Measurements from ENCODE around the gene PRKG1. TPM values are rescaled to one million over a fixed set of nuclear protein-coding genes. Genes with fewer than 3 reads are reported as not detected.

Gene PRKG1
- polyA plus RNA-seq, 2 donors, result 0.84 to 0.87 TPM

GRCh38 chr10:51289519-51289918, 215.2 kb downstream of the PRKG1 start:
- Histone ChIP-seq H3K9me3 (ENCODE audit: control insufficient read depth in 2 of 2, insufficient read depth in 1 of 2, low read depth in 1 of 2, low read length in 1 of 2) (no peaks in the 10 kb centered on the region), H3K27ac (ENCODE audit: low read depth in 2 of 2, low read length in 1 of 2) (no peak overlapping the region), H3K36me3 (ENCODE audit: control insufficient read depth in 2 of 2, insufficient read depth in 2 of 2, low read length in 1 of 2) (no peaks in the 10 kb centered on the region), H3K4me1 (ENCODE audit: control insufficient read depth in 2 of 2, insufficient read depth in 2 of 2, low read length in 1 of 2) (no peaks in the 10 kb centered on the region), H3K27me3 (ENCODE audit: control insufficient read depth in 1 of 2, insufficient read depth in 2 of 2, low read length in 2 of 2) (no peaks in the 10 kb centered on the region), H3K4me3 (ENCODE audit: low read depth in 1 of 2, low read length in 2 of 2) (no peak overlapping the region)
- WGBS, 2 donors, result 70 to 79% methylated on average over 1 of the region's 1 CpG

GRCh38 chr10:51291961-51292360, 217.7 kb downstream of the PRKG1 start:
- 61 to 63% methylated on average over 2 of the region's 2 CpGs for WGBS, 2 donors

DNA sequence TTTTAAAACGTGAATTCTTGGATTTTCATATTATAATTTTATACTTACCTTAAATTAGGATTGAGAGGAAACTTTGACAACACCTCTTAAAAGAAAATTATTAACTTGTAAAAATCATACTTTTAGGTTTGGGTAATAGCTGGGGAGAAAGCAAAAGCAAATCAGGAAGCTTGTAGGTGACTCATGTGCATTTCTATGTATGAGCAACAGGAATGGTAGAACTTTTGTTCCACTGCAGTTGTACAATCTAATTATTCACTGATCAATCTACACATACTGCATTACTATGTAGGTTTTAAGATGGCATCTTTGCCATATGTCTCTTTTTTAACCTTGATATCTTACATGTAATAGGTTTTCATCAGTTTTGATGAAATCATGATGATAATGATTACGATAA, 223.2 kb downstream of the PRKG1 start:
- no peak overlapping the region for H3K4me3 ChIP-seq (ENCODE audit: low read depth in 1 of 2, low read length in 2 of 2)
- H3K27ac ChIP-seq (ENCODE audit: low read depth in 2 of 2, low read length in 1 of 2), result no peak overlapping the region
- no peaks in the 10 kb centered on the region for H3K9me3 ChIP-seq (ENCODE audit: control insufficient read depth in 2 of 2, insufficient read depth in 1 of 2, low read depth in 1 of 2, low read length in 1 of 2)
- H3K36me3 ChIP-seq (ENCODE audit: control insufficient read depth in 2 of 2, insufficient read depth in 2 of 2, low read length in 1 of 2), result no peaks in the 10 kb centered on the region
- WGBS, 2 donors, result 43 to 90% methylated on average over 2 of the region's 2 CpGs
- no peaks in the 10 kb centered on the region for H3K27me3 ChIP-seq (ENCODE audit: control insufficient read depth in 1 of 2, insufficient read depth in 2 of 2, low read length in 2 of 2)
- H3K4me1 ChIP-seq (ENCODE audit: control insufficient read depth in 2 of 2, insufficient read depth in 2 of 2, low read length in 1 of 2), result no peaks in the 10 kb centered on the region

More at GRCh38 chr10:51291961-51292360, 217.7 kb downstream of the PRKG1 start:
- Histone ChIP-seq H3K4me1 (ENCODE audit: control insufficient read depth in 2 of 2, insufficient read depth in 2 of 2, low read length in 1 of 2) (no peaks in the 10 kb centered on the region), H3K36me3 (ENCODE audit: control insufficient read depth in 2 of 2, insufficient read depth in 2 of 2, low read length in 1 of 2) (no peaks in the 10 kb centered on the region), H3K27ac (ENCODE audit: low read depth in 2 of 2, low read length in 1 of 2) (no peak overlapping the region), H3K9me3 (ENCODE audit: control insufficient read depth in 2 of 2, insufficient read depth in 1 of 2, low read depth in 1 of 2, low read length in 1 of 2) (no peaks in the 10 kb centered on the region), H3K27me3 (ENCODE audit: control insufficient read depth in 1 of 2, insufficient read depth in 2 of 2, low read length in 2 of 2) (no peaks in the 10 kb centered on the region), H3K4me3 (ENCODE audit: low read depth in 1 of 2, low read length in 2 of 2) (no peak overlapping the region)

DNA sequence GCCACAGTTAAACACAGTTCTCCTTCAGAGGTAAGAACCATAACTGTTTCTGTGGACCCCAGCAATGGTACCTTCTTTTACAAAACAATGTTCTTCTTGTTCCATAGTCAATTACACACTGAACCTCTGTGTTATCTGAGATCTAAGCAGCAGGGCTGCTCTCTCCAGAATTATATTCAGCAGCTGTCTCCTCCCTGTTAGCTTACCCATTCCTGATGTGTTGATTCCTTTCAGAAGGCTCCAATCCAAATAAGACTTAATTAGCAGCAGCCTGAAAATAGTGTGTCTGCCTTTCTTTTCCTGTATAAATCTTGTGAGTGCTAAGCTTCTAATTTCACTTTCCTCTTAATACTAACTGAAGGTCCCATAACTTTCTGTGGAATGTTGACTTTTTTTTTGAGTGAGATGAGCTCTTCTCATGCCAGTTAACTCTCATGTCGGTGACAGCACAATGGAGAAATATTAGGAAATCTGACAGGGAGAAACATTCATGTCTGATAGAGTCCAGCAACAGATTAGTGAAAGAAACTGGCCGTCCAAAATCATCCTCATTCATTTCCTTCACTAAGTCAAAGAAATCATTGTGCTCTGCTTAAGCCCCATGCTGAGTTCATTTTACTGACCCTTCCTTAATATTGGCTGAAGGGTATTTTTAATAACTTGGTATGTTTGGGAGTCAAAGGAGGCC, 226.5 kb downstream of the PRKG1 start:
- H3K36me3 ChIP-seq (ENCODE audit: control insufficient read depth in 2 of 2, insufficient read depth in 2 of 2, low read length in 1 of 2), result no peaks in the 10 kb centered on the region
- no peaks in the 10 kb centered on the region for H3K4me1 ChIP-seq (ENCODE audit: control insufficient read depth in 2 of 2, insufficient read depth in 2 of 2, low read length in 1 of 2)
- no peaks in the 10 kb centered on the region for H3K27me3 ChIP-seq (ENCODE audit: control insufficient read depth in 1 of 2, insufficient read depth in 2 of 2, low read length in 2 of 2)
- H3K27ac ChIP-seq (ENCODE audit: low read depth in 2 of 2, low read length in 1 of 2), result no peak overlapping the region
- no peak overlapping the region for H3K4me3 ChIP-seq (ENCODE audit: low read depth in 1 of 2, low read length in 2 of 2)
- WGBS, 2 donors, result 45 to 53% methylated on average over 2 of the region's 2 CpGs
- no peaks in the 10 kb centered on the region for H3K9me3 ChIP-seq (ENCODE audit: control insufficient read depth in 2 of 2, insufficient read depth in 1 of 2, low read depth in 1 of 2, low read length in 1 of 2)

DNA sequence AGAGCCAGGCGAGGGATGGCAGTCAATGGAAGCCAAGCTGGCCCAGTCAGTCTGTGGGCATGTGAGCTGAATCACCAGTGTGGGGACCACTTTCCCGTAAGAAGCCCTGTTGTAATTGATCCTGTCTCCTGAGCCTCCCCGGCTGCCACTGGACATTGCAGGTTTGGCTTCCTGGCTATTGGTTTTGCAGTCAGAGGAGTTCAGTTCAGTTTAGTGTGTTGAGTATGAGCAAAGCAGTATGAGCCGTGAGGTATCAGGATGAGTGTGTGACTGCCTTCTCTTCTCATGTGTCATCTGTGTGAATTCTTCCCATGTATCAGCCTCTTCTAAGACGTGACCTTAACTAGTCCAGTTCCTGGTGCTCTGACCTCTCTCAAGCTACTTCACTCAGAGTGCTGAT, 227.4 kb downstream of the PRKG1 start:
- H3K4me1 ChIP-seq (ENCODE audit: control insufficient read depth in 2 of 2, insufficient read depth in 2 of 2, low read length in 1 of 2), result no peaks in the 10 kb centered on the region
- 63 to 87% methylated on average over 5 of the region's 5 CpGs for WGBS, 2 donors
- H3K36me3 ChIP-seq (ENCODE audit: control insufficient read depth in 2 of 2, insufficient read depth in 2 of 2, low read length in 1 of 2), result no peaks in the 10 kb centered on the region
- H3K27ac ChIP-seq (ENCODE audit: low read depth in 2 of 2, low read length in 1 of 2), result peak overlapping the region; percentile 1 to 40
- no peaks in the 10 kb centered on the region for H3K9me3 ChIP-seq (ENCODE audit: control insufficient read depth in 2 of 2, insufficient read depth in 1 of 2, low read depth in 1 of 2, low read length in 1 of 2)
- no peak overlapping the region for H3K4me3 ChIP-seq (ENCODE audit: low read depth in 1 of 2, low read length in 2 of 2)
- no peaks in the 10 kb centered on the region for H3K27me3 ChIP-seq (ENCODE audit: control insufficient read depth in 1 of 2, insufficient read depth in 2 of 2, low read length in 2 of 2)

DNA sequence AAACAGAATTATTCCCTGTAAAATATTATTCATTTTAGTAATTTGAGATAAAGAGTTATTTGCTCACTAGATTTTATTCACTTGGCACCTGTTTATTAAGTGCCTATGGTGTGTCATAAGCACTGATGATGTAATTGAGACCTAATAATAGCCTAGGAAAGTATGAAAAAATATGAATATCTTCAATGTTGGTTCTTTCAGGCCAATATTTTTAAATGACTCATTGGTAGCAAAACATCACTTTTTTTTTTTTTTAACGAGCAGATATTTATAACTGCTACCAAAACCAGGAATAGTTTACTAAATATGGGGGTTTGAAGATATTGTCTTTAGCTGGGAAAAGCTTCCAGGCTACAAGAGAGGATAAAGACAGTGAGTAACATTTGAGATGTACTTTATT, 228.0 kb downstream of the PRKG1 start:
- no peaks in the 10 kb centered on the region for H3K4me1 ChIP-seq (ENCODE audit: control insufficient read depth in 2 of 2, insufficient read depth in 2 of 2, low read length in 1 of 2)
- H3K4me3 ChIP-seq (ENCODE audit: low read depth in 1 of 2, low read length in 2 of 2), result no peak overlapping the region
- H3K9me3 ChIP-seq (ENCODE audit: control insufficient read depth in 2 of 2, insufficient read depth in 1 of 2, low read depth in 1 of 2, low read length in 1 of 2), result no peaks in the 10 kb centered on the region
- 70 to 83% methylated on average over 1 of the region's 1 CpG for WGBS, 2 donors
- H3K27me3 ChIP-seq (ENCODE audit: control insufficient read depth in 1 of 2, insufficient read depth in 2 of 2, low read length in 2 of 2), result no peaks in the 10 kb centered on the region
- no peaks in the 10 kb centered on the region for H3K36me3 ChIP-seq (ENCODE audit: control insufficient read depth in 2 of 2, insufficient read depth in 2 of 2, low read length in 1 of 2)
- no peak overlapping the region for H3K27ac ChIP-seq (ENCODE audit: low read depth in 2 of 2, low read length in 1 of 2)

GRCh38 chr10:51308116-51308515, 233.8 kb downstream of the PRKG1 start:
- Histone ChIP-seq H3K36me3 (ENCODE audit: control insufficient read depth in 2 of 2, insufficient read depth in 2 of 2, low read length in 1 of 2) (no peaks in the 10 kb centered on the region), H3K9me3 (ENCODE audit: control insufficient read depth in 2 of 2, insufficient read depth in 1 of 2, low read depth in 1 of 2, low read length in 1 of 2) (no peaks in the 10 kb centered on the region), H3K4me3 (ENCODE audit: low read depth in 1 of 2, low read length in 2 of 2) (no peak overlapping the region), H3K4me1 (ENCODE audit: control insufficient read depth in 2 of 2, insufficient read depth in 2 of 2, low read length in 1 of 2) (no peaks in the 10 kb centered on the region), H3K27me3 (ENCODE audit: control insufficient read depth in 1 of 2, insufficient read depth in 2 of 2, low read length in 2 of 2) (no peaks in the 10 kb centered on the region), H3K27ac (ENCODE audit: low read depth in 2 of 2, low read length in 1 of 2) (no peak overlapping the region)
- WGBS, 2 donors, result 51 to 57% methylated on average over 1 of the region's 1 CpG

DNA sequence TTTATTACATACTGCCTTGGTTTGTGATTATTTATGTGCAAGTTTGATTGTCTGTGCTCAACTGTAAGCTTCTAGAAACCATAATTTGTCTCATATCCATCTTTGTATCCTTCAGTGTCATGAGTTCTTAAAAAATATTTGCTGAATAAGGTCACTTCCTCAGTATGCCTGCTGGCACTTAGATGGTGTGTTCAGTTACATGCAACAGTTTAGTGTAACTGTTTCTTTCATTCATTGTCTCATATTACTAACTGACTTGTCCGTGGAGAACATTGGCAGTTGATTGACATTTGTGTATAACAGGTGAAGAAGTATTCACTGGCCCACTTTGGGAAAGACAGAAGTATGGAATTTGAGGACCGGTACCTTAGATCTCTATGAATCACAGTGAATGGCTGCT, 236.9 kb downstream of the PRKG1 start:
- no peaks in the 10 kb centered on the region for H3K36me3 ChIP-seq (ENCODE audit: control insufficient read depth in 2 of 2, insufficient read depth in 2 of 2, low read length in 1 of 2)
- H3K27me3 ChIP-seq (ENCODE audit: control insufficient read depth in 1 of 2, insufficient read depth in 2 of 2, low read length in 2 of 2), result no peaks in the 10 kb centered on the region
- no peaks in the 10 kb centered on the region for H3K4me1 ChIP-seq (ENCODE audit: control insufficient read depth in 2 of 2, insufficient read depth in 2 of 2, low read length in 1 of 2)
- H3K4me3 ChIP-seq (ENCODE audit: low read depth in 1 of 2, low read length in 2 of 2), result no peak overlapping the region
- no peak overlapping the region for H3K27ac ChIP-seq (ENCODE audit: low read depth in 2 of 2, low read length in 1 of 2)
- 79 to 80% methylated on average over 2 of the region's 2 CpGs for WGBS, 2 donors
- H3K9me3 ChIP-seq (ENCODE audit: control insufficient read depth in 2 of 2, insufficient read depth in 1 of 2, low read depth in 1 of 2, low read length in 1 of 2), result no peaks in the 10 kb centered on the region

DNA sequence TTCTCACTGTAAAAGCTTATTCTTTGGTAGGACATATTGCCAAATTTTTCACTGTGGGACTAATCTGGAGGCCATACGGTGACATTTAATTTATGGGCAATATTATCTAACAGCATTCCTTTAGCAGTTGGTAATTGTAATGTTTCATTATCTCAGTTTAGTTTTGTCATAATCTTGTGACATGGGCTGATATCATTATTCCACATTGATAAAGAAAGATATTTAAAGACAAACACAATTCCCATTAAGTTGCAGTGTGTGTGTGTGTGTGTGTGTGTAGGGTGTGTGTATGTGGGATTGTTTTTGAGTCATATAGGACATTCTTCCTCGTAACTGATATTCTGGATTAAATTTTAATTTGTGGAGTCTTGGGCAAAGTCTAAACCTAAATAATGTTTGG, 238.5 kb downstream of the PRKG1 start:
- no peaks in the 10 kb centered on the region for H3K36me3 ChIP-seq (ENCODE audit: control insufficient read depth in 2 of 2, insufficient read depth in 2 of 2, low read length in 1 of 2)
- no peaks in the 10 kb centered on the region for H3K27me3 ChIP-seq (ENCODE audit: control insufficient read depth in 1 of 2, insufficient read depth in 2 of 2, low read length in 2 of 2)
- H3K27ac ChIP-seq (ENCODE audit: low read depth in 2 of 2, low read length in 1 of 2), result no peak overlapping the region
- no peaks in the 10 kb centered on the region for H3K4me1 ChIP-seq (ENCODE audit: control insufficient read depth in 2 of 2, insufficient read depth in 2 of 2, low read length in 1 of 2)
- no peaks in the 10 kb centered on the region for H3K9me3 ChIP-seq (ENCODE audit: control insufficient read depth in 2 of 2, insufficient read depth in 1 of 2, low read depth in 1 of 2, low read length in 1 of 2)
- H3K4me3 ChIP-seq (ENCODE audit: low read depth in 1 of 2, low read length in 2 of 2), result no peak overlapping the region
- WGBS, 2 donors, result 66 to 86% methylated on average over 2 of the region's 2 CpGs

DNA sequence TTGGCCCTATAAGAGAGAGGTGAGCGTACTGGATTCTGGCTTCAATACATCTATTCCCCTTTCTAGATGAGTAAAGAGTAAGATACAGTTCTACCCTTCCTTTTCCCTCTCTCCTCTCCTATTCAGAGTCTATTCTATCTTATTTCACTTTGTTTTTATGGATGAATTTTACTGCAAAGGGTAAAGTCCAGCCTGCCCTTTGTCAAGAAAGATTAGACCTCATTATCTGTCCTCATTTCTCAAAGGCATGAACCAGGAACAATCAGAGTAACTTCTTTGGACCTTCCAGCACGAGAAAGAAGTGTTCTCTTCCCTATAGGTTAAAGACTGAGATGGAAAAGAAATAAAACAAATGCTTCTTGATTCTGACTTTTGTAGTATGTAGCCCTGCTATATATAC, 239.0 kb downstream of the PRKG1 start:
- no peak overlapping the region for H3K4me3 ChIP-seq (ENCODE audit: low read depth in 1 of 2, low read length in 2 of 2)
- no peak overlapping the region for H3K27ac ChIP-seq (ENCODE audit: low read depth in 2 of 2, low read length in 1 of 2)
- WGBS, 2 donors, result 69 to 85% methylated on average over 2 of the region's 2 CpGs
- no peaks in the 10 kb centered on the region for H3K4me1 ChIP-seq (ENCODE audit: control insufficient read depth in 2 of 2, insufficient read depth in 2 of 2, low read length in 1 of 2)
- no peaks in the 10 kb centered on the region for H3K9me3 ChIP-seq (ENCODE audit: control insufficient read depth in 2 of 2, insufficient read depth in 1 of 2, low read depth in 1 of 2, low read length in 1 of 2)
- H3K36me3 ChIP-seq (ENCODE audit: control insufficient read depth in 2 of 2, insufficient read depth in 2 of 2, low read length in 1 of 2), result no peaks in the 10 kb centered on the region
- H3K27me3 ChIP-seq (ENCODE audit: control insufficient read depth in 1 of 2, insufficient read depth in 2 of 2, low read length in 2 of 2), result no peaks in the 10 kb centered on the region

All from esophagus (tissue), 2 donors.